22Rv1 (cell line): ENCODE results near the gene PPP6R3.
A peak's percentile ranks its signal among the peaks of the same experiment; 100 is the strongest.

ENCODE experiments used
- H3K27ac ChIP-seq: fragments of 450-650 bp; 2 replicates; pipeline ENCODE4 v1.5.1; 2017
- ZFX ChIP-seq: fragments of 450-650 bp; IDR thresholded peaks from 2 replicates; pipeline ENCODE4 v1.6.1; 2017; ENCODE audit warnings: antibody characterized with exemption, borderline replicate concordance
- TF ChIP-seq, protein P1 (sequence below): fragments of 450-650 bp; IDR thresholded peaks from 2 replicates; pipeline ENCODE4 v1.5.1; 2017; ENCODE audit warnings: mild to moderate bottlenecking

The PPP6R3 gene

DNA sequence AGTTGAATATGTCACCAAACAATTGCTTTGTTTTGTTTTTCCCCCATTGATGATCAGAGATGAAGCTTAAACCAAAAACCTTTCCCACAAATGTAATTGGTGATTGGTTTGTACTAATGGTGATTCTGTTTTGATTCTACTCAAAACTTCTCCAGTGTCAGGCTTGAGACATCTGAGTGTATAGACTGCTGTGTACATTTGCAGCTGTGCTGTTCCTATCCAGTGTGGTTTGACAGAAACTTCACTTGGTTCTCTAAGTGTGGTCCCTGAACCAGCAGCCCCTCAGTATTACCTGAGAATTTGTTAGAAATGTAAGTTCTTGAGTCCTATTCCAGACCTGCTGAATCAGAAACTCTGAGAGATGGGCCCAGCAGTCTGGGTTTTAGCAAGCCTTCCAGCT lies 84.8 kb downstream of the PPP6R3 start:
- TF ChIP-seq, protein P1, sequence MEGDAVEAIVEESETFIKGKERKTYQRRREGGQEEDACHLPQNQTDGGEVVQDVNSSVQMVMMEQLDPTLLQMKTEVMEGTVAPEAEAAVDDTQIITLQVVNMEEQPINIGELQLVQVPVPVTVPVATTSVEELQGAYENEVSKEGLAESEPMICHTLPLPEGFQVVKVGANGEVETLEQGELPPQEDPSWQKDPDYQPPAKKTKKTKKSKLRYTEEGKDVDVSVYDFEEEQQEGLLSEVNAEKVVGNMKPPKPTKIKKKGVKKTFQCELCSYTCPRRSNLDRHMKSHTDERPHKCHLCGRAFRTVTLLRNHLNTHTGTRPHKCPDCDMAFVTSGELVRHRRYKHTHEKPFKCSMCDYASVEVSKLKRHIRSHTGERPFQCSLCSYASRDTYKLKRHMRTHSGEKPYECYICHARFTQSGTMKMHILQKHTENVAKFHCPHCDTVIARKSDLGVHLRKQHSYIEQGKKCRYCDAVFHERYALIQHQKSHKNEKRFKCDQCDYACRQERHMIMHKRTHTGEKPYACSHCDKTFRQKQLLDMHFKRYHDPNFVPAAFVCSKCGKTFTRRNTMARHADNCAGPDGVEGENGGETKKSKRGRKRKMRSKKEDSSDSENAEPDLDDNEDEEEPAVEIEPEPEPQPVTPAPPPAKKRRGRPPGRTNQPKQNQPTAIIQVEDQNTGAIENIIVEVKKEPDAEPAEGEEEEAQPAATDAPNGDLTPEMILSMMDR, result no peak
- no peak for TF ChIP-seq ZFX
- H3K27ac ChIP-seq, result 0 out of 2 replicates have a peak overlapping the region, but pooled peaks have one; percentile 7

DNA sequence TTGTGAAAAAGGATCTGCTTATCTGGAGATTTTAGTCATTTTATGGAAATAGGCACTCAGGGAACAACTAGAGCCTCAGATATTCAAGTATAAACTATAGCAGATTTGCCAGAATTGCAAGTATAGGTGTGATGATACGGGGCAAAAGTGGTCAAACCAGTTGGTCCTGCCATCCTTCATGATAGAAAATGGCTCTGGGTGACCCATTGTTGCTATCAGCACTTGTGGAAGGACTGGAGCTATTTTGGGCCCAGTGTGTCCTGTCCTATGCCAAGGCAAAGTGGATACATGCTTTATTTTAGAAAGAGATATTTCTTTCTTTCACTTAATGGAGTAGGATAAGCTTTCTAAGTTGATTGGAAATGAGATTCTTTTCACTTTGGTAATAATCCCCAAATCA lies 85.2 kb downstream of the PPP6R3 start:
- TF ChIP-seq, protein P1, result no peak
- no peak for TF ChIP-seq ZFX
- H3K27ac ChIP-seq, result 0 out of 2 replicates have a peak overlapping the region, but pooled peaks have one; percentile 7

DNA sequence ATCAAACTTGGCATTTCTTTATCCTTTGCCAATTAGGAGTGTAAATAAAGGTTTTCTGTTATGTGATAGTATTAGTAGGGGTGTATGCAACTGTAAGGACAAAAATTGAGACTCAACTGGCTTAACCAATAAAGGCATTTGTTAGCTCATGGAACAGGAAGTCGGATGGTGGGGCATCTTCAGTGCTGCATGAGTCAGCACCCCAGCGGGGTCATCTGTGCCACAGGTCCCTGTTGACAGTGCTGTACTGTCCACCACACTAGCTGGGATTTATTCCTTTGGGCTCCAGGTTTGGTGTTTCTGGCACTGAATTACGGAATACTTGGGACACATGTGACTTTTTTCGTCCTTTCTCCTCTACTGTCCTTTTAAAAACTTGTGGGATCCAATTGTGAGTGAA lies 86.0 kb downstream of the PPP6R3 start:
- H3K27ac ChIP-seq, result no peak overlapping the region
- no peak for TF ChIP-seq ZFX
- TF ChIP-seq, protein P1, result no peak

DNA sequence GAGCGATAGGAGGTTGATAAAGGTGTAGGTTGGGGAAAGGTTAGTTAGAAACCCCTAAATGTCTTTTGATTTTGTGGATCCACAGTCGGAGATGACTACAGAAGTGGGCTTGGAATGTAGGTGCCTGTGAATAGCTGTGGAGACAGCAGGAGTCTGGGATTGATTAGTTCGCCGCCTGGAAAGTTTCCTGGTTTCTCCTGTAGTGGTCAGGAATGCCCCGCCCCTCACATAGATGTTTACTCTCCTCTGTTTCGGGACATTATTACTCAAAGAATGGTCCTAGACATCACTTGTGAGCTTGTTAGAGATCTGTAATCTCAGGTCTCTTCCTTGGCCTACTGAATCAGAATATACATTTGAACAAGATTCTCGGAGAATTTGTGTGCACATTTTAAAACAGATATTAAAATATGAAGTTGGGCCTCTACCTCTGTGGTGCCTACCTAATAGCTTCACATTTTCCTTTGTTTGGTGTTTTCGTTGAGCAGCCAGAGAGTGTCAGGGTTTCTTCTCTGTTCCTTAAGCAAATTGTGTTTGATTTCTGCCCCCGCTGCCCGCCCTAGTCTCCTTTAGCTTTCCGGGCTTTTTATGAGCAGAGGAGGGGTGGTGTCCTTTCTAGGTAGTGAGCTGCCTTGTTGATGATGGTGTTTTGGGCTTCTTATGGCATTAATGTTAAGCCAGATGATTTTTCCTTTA lies 89.4 kb downstream of the PPP6R3 start:
- H3K27ac ChIP-seq, result no peak overlapping the region

DNA sequence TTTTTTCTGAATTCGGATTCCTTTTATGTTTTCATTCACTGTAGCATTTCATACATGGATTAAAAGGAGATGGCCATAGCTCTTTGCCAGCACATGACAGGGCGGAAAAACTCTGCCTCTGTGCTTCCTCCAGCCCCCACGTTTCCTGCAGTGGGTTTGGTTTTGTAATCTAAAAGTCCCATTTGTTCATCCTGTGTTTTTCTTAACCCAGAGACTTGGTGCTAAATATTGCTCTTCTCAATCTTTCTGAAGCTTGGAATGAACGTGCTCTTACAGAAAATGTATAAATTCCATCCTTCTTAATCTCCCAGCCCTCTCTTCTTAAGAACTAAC lies 89.9 kb downstream of the PPP6R3 start:
- no peak overlapping the region for H3K27ac ChIP-seq
- TF ChIP-seq, protein P1, result no peak
- no peak for TF ChIP-seq ZFX

More for the DNA sequence above, 89.4 kb downstream of the PPP6R3 start:
- TF ChIP-seq ZFX, result no peak

DNA sequence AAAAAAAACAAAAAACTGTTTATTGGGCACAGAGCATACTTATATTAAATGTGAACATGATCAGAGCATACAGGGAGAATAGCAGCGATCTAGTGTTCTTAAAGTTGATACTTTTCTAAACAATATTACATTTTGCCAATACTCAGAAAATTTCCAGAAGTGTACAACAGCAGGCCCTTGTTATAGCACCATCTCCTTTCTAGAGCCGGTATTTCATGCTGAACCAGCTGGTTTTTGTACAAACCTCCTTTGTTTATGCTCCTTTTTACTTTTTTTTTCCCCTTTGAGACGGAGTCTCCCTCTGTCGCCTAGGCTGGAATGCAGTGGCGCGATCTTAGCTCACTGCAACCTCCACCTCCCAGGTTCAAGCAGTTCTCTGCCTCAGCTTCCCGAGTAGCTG lies 90.7 kb downstream of the PPP6R3 start:
- H3K27ac ChIP-seq, result no peak overlapping the region
- TF ChIP-seq, protein P1, result no peak
- no peak for TF ChIP-seq ZFX

DNA sequence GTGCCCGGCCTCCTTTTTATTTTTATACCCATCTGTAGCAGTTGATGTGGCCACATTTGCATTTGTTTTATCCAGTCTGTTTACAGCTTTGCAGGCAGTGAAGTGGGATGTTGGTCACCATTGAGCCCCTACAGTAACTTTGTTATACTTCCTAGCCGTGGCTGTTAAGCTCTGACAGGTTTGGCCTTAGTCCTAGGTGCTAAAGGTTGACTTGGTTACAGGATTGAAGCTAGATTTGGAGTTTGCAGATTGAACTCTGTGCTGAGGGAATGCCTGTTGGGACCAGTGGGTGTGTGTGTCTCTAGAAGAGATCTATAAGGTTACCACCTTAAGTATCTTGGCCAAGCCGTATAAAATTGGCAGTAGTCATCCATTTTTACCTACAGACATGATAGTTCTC lies 91.2 kb downstream of the PPP6R3 start:
- TF ChIP-seq, protein P1, result no peak
- TF ChIP-seq ZFX, result no peak
- H3K27ac ChIP-seq, result no peak overlapping the region

DNA sequence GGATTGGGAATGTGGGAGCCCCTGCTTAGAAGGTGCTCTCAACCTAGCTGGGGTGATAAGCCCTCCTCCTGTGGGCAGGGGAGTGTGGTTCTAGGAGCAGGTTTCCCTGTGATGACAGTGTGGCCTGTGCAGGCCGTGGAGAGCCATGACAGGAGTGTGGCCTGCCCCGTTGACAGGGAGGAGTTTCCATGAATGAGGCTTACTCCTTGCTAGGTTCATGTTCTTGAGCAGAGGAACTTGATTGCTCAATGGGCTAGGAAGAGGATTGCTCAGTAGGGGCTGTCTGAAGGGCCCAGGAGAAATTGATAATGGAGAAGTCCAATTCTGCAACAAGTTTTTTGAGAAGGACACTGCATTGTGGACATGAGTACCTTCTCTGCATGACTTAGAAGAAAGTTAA lies 92.0 kb downstream of the PPP6R3 start:
- H3K27ac ChIP-seq, result no peak overlapping the region
- no peak for TF ChIP-seq ZFX
- TF ChIP-seq, protein P1, result no peak
